K562 (cell line): Measurements from ENCODE around the gene CXCR5. TPM values are rescaled to one million over a fixed set of nuclear protein-coding genes. Genes with fewer than 3 reads are reported as not detected.

Experiments used
- EP400 ChIP-seq: fragments of 450-650 bp; IDR thresholded peaks from 2 replicates; pipeline ENCODE4 v1.6.1; 2017; ENCODE audit warnings: antibody characterized with exemption, mild to moderate bottlenecking, moderate library complexity
- GABPB1 ChIP-seq: sonication (generic); formaldehyde crosslinking; IDR thresholded peaks from 2 replicates; pipeline ENCODE4 v1.8.0; 2022; ENCODE audit warnings: mild to moderate bottlenecking, missing genetic modification reagents
- JUN ChIP-seq, 2 experiments: sonication (generic) in 1 of 2; formaldehyde crosslinking in 1 of 2; IDR thresholded peaks; 2 replicates each; pipeline versions ENCODE4 v1.6.1 to v1.8.0; 2012 to 2022; ENCODE audit warnings: borderline replicate concordance in 2 of 2, mild to moderate bottlenecking in 2 of 2, improper control_type of control experiment in 1 of 2, low read depth in 1 of 2, low read length in 1 of 2, missing genetic modification reagents in 1 of 2
- NR2C1 ChIP-seq, 2 experiments: fragments of 450-650 bp; IDR thresholded peaks; 2 replicates each; pipeline ENCODE4 v1.6.1; 2017; ENCODE audit warnings: mild to moderate bottlenecking in 2 of 2, antibody characterized with exemption in 1 of 2, inconsistent platforms in 1 of 2, missing compliant biosample characterization in 1 of 2, missing genetic modification characterization in 1 of 2
- NRF1 ChIP-seq, 2 experiments: fragments of 450-650 bp; IDR thresholded peaks in 1 of 2; conservative IDR thresholded peaks in 1 of 2; 2 replicates each; pipeline ENCODE4 v1.6.1; 2014; ENCODE audit warnings: mild to moderate bottlenecking in 2 of 2
- PCBP1 ChIP-seq: fragments of 200-400 bp; formaldehyde crosslinking; IDR thresholded peaks from 2 replicates; pipeline ENCODE4 v1.6.1; 2018; ENCODE audit warnings: mild to moderate bottlenecking, low read depth, low read length; ENCODE audit not compliant: poor library complexity, severe bottlenecking
- TEAD1 ChIP-seq, 2 experiments: fragments of 450-650 bp in 1 of 2; sonication (generic) in 1 of 2; formaldehyde crosslinking; IDR thresholded peaks; 2 replicates each; pipeline versions ENCODE4 v1.4.0 to v1.8.0; 2020 to 2022; ENCODE audit warnings: mild to moderate bottlenecking in 2 of 2, missing genetic modification reagents in 1 of 2
- ZC3H4 ChIP-seq: sonication (generic); formaldehyde crosslinking; IDR thresholded peaks from 2 replicates; pipeline ENCODE4 v1.9.0; 2021; ENCODE audit warnings: missing genetic modification reagents, borderline replicate concordance
- ZFX ChIP-seq: sonication (generic); formaldehyde crosslinking; IDR thresholded peaks from 2 replicates; pipeline ENCODE4 v1.8.0; 2022; ENCODE audit warnings: mild to moderate bottlenecking, missing genetic modification reagents, moderate library complexity
- polyA plus RNA-seq, 8 experiments: library from polyadenylated mRNA; depleted of rRNA in 4 of 8; stranded (reverse) in 5 of 8; unstranded in 3 of 8; fragments of >200 nt; fragmentation: Nextera tagmentation in 2 of 8; fragmentation: Illumina TruSeq in 1 of 8; extraction: Ambion mirVana in 2 of 8; extraction: Trizol in 1 of 8; gene quantifications; 2 replicates each; pipeline versions ENCODE4 v1.2.1 to v1.2.3, GENCODE V29; 2011 to 2014; ENCODE audit warnings: inconsistent platforms in 1 of 8, missing spikeins in 1 of 8
- total RNA-seq, 7 experiments: library from RNA; depleted of rRNA in 6 of 7; stranded (reverse); fragments of >200 nt in 6 of 7; fragmentation: Illumina TruSeq in 2 of 7; extraction: Trizol in 2 of 7; gene quantifications; 2 replicates each; pipeline versions ENCODE4 v1.2.1 to v1.2.3, GENCODE V29; 2011 to 2021; ENCODE audit warnings: low replicate concordance in 1 of 7
- TF ChIP-seq, protein P1 (sequence below): sonication (generic); formaldehyde crosslinking; IDR thresholded peaks from 2 replicates; pipeline ENCODE4 v1.8.1; 2023; ENCODE audit warnings: mild to moderate bottlenecking, missing genetic modification reagents
- TF ChIP-seq, protein P2 (sequence below): sonication (generic); formaldehyde crosslinking; IDR thresholded peaks from 2 replicates; pipeline ENCODE4 v1.8.0; 2022; ENCODE audit warnings: mild to moderate bottlenecking, missing genetic modification reagents
- TF ChIP-seq, protein P3 (sequence below): fragments of 450-650 bp; IDR thresholded peaks from 2 replicates; pipeline ENCODE4 v1.6.1; 2016; ENCODE audit warnings: antibody characterized with exemption
- TF ChIP-seq, protein P4 (sequence below), 2 experiments: fragments of 450-650 bp; IDR thresholded peaks; 2 replicates each; pipeline ENCODE4 v1.6.1; 2016
- TF ChIP-seq, protein P5 (sequence below): fragments of 450-650 bp; IDR thresholded peaks from 2 replicates; pipeline ENCODE4 v1.6.1; 2016

The CXCR5 gene
- total and polyA plus RNA-seq, 9 of the 15 experiments (the other 6 are each of a cell fraction or from before 2014, with no cell fraction given), result 0.03 to 0.06 TPM; not detected in 7

DNA sequence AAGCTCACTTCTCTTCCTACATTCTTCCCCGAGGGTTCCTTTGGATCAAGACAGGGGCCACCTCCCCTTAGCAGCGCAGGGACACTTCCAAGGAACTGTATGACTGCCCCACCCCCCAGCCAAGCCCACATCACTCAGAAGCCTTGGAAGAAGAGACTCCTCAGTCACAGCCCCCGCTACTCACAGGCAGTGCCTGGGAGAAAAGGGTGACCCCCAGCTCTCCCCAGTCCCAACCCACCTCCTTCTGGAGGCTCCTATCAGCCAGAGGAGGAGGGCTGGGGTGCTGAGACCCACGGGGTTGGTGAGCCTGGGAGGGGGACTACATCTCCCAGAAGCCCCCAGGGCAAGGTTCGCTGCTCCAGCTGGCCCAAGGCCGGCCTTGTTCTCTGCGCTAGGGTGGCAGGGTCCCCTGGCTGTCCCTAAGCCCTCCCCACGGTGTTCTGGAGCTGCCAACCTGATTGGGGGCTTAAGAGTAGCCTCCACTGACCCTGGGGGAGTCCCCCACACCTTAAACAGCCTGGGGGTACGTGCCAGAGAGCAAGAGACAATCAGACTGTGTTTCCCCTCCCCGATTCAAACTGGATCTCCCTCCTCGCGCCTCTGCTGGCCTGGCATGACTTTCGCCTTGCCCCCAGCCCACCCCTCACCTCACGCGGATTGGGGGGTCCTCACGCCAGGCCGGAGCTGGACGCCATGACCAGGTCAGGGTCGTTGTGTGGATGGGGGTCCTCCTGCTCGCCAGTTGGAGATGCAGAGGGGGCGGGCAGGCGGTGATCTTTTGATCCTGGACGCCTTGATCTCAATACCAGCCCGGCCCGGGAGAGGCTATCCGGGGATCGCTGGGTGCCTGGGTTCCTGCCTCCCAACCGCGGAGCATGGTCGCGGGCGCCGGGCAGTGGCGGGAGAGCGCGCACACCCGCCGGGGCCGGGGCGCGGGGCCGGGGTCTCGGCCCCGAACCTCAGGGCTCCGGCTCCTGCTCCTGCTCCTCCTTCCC lies 41.2 kb downstream of the CXCR5 start (continued):
- TF ChIP-seq, protein P1, sequence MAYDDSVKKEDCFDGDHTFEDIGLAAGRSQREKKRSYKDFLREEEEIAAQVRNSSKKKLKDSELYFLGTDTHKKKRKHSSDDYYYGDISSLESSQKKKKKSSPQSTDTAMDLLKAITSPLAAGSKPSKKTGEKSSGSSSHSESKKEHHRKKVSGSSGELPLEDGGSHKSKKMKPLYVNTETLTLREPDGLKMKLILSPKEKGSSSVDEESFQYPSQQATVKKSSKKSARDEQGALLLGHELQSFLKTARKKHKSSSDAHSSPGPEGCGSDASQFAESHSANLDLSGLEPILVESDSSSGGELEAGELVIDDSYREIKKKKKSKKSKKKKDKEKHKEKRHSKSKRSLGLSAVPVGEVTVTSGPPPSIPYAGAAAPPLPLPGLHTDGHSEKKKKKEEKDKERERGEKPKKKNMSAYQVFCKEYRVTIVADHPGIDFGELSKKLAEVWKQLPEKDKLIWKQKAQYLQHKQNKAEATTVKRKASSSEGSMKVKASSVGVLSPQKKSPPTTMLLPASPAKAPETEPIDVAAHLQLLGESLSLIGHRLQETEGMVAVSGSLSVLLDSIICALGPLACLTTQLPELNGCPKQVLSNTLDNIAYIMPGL (CRISPR knock-in tag), result 0 out of 2 replicates have a peak, but pooled peaks have one; percentile 23
- TF ChIP-seq, protein P2, sequence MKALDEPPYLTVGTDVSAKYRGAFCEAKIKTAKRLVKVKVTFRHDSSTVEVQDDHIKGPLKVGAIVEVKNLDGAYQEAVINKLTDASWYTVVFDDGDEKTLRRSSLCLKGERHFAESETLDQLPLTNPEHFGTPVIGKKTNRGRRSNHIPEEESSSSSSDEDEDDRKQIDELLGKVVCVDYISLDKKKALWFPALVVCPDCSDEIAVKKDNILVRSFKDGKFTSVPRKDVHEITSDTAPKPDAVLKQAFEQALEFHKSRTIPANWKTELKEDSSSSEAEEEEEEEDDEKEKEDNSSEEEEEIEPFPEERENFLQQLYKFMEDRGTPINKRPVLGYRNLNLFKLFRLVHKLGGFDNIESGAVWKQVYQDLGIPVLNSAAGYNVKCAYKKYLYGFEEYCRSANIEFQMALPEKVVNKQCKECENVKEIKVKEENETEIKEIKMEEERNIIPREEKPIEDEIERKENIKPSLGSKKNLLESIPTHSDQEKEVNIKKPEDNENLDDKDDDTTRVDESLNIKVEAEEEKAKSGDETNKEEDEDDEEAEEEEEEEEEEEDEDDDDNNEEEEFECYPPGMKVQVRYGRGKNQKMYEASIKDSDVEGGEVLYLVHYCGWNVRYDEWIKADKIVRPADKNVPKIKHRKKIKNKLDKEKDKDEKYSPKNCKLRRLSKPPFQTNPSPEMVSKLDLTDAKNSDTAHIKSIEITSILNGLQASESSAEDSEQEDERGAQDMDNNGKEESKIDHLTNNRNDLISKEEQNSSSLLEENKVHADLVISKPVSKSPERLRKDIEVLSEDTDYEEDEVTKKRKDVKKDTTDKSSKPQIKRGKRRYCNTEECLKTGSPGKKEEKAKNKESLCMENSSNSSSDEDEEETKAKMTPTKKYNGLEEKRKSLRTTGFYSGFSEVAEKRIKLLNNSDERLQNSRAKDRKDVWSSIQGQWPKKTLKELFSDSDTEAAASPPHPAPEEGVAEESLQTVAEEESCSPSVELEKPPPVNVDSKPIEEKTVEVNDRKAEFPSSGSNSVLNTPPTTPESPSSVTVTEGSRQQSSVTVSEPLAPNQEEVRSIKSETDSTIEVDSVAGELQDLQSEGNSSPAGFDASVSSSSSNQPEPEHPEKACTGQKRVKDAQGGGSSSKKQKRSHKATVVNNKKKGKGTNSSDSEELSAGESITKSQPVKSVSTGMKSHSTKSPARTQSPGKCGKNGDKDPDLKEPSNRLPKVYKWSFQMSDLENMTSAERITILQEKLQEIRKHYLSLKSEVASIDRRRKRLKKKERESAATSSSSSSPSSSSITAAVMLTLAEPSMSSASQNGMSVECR, result peak; percentile 90
- TF ChIP-seq, protein P3, sequence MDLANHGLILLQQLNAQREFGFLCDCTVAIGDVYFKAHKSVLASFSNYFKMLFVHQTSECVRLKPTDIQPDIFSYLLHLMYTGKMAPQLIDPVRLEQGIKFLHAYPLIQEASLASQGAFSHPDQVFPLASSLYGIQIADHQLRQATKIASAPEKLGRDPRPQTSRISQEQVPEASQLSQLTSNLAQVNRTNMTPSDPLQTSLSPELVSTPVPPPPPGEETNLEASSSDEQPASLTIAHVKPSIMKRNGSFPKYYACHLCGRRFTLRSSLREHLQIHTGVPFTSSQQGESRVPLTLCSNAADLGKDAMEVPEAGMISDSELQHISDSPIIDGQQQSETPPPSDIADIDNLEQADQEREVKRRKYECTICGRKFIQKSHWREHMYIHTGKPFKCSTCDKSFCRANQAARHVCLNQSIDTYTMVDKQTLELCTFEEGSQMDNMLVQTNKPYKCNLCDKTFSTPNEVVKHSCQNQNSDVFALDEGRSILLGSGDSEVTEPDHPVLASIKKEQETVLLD, result no peak
- peak; percentile 38; the same call in 1 of the 2 replicates for TF ChIP-seq GABPB1 (CRISPR knock-in tag)
- 0 out of 4 replicates have a peak, but pooled peaks of 1 of the 2 experiments have one; percentile 5 for TF ChIP-seq TEAD1 (CRISPR knock-in tag; IDR thresholded peaks at IDR 0.05)
- TF ChIP-seq ZFX (CRISPR knock-in tag), result peak; percentile 88
- TF ChIP-seq NR2C1 (IDR thresholded peaks at IDR 0.05), result peak; percentile 69
- peak; percentile 87 for TF ChIP-seq NR2C1 (tag; IDR thresholded peaks at IDR 0.05)
- TF ChIP-seq EP400, result no peak
- peak; percentile 46; the same call in 1 of the 2 replicates for TF ChIP-seq ZC3H4 (CRISPR knock-in tag)
- TF ChIP-seq, protein P4, sequence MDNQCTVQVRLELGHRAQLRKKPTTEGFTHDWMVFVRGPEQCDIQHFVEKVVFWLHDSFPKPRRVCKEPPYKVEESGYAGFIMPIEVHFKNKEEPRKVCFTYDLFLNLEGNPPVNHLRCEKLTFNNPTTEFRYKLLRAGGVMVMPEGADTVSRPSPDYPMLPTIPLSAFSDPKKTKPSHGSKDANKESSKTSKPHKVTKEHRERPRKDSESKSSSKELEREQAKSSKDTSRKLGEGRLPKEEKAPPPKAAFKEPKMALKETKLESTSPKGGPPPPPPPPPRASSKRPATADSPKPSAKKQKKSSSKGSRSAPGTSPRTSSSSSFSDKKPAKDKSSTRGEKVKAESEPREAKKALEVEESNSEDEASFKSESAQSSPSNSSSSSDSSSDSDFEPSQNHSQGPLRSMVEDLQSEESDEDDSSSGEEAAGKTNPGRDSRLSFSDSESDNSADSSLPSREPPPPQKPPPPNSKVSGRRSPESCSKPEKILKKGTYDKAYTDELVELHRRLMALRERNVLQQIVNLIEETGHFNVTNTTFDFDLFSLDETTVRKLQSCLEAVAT (IDR thresholded peaks at IDR 0.05), result no peak
- TF ChIP-seq, protein P5, sequence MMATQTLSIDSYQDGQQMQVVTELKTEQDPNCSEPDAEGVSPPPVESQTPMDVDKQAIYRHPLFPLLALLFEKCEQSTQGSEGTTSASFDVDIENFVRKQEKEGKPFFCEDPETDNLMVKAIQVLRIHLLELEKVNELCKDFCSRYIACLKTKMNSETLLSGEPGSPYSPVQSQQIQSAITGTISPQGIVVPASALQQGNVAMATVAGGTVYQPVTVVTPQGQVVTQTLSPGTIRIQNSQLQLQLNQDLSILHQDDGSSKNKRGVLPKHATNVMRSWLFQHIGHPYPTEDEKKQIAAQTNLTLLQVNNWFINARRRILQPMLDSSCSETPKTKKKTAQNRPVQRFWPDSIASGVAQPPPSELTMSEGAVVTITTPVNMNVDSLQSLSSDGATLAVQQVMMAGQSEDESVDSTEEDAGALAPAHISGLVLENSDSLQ, result peak; percentile 39; the same call in 1 of the 2 replicates
- TF ChIP-seq JUN (IDR thresholded peaks at IDR 0.05; ENCODE audit: borderline replicate concordance, low read depth, low read length), result no peak
- no peak for TF ChIP-seq JUN (CRISPR knock-in tag; IDR thresholded peaks at IDR 0.05; ENCODE audit: borderline replicate concordance)
- TF ChIP-seq PCBP1, result no peak
- TF ChIP-seq NRF1 (conservative IDR thresholded peaks at IDR 0.05 in 1 of 2, IDR thresholded peaks at IDR 0.05 in 1 of 2), result peak; percentile 49 to 66
